Gastrocnemius medialis (tissue), 4 donors: ENCODE results near the gene NCOA6. TPM values are rescaled to one million over a fixed set of nuclear protein-coding genes. Genes with fewer than 3 reads are reported as not detected.

ENCODE experiments used
- ATAC-seq, 2 donors: fragments of 150-250 bp; one replicate each; pipeline ENCODE4 v1.9.1; 2016
- DNase-seq, 2 donors: peaks; one replicate each; pipeline ENCODE4 v3.0.0-alpha.2; 2019
- H3K27ac ChIP-seq, 4 donors: fragments of 200-600 bp; sonication (generic); 1 replicate in 1 of 4; 2 replicates in 3 of 4; pipeline ENCODE4 v1.5.1; 2016 to 2018; ENCODE audit warnings: mild to moderate bottlenecking in 2 of 4, moderate library complexity in 1 of 4
- H3K27me3 ChIP-seq, 3 donors: fragments of 200-600 bp; sonication (generic) in 2 of 3; 1 replicate in 1 of 3; 2 replicates in 2 of 3; pipeline versions ENCODE4 v1.5.1 to v1.6.0; 2016 to 2019; ENCODE audit warnings: mild to moderate bottlenecking in 1 of 3, moderate library complexity in 1 of 3
- H3K36me3 ChIP-seq, 2 donors: fragments of 200-600 bp; sonication (generic) in 1 of 2; one replicate each; pipeline ENCODE4 v1.5.1; 2017 to 2018
- H3K4me1 ChIP-seq, 2 donors: fragments of 200-600 bp; sonication (generic) in 1 of 2; one replicate each; pipeline ENCODE4 v1.5.1; 2016 to 2017; ENCODE audit warnings: mild to moderate bottlenecking in 2 of 2
- H3K4me3 ChIP-seq, 4 donors: fragments of 200-600 bp; sonication (generic) in 3 of 4; 1 replicate in 1 of 4; 2 replicates in 3 of 4; pipeline ENCODE4 v1.5.1; 2016 to 2019; ENCODE audit warnings: mild to moderate bottlenecking in 2 of 4
- H3K9me3 ChIP-seq, 3 donors: fragments of 200-600 bp; sonication (generic) in 2 of 3; 1 replicate in 1 of 3; 2 replicates in 2 of 3; pipeline ENCODE4 v1.5.1; 2016 to 2019
- CTCF ChIP-seq, 5 experiments: fragments of 450-650 bp in 3 of 5; fragments of 200-600 bp in 2 of 5; sonication (generic) in 2 of 5; IDR thresholded peaks in 4 of 5; conservative IDR thresholded peaks in 1 of 5; 1 replicate in 4 of 5; 2 replicates in 1 of 5; pipeline ENCODE4 v1.5.1; 2016 to 2019; ENCODE audit warnings: antibody characterized with exemption in 5 of 5, mild to moderate bottlenecking in 3 of 5, moderate library complexity in 3 of 5
- POLR2A ChIP-seq, 2 donors: fragments of 450-650 bp; IDR thresholded peaks; one replicate each; pipeline ENCODE4 v1.6.1; 2017; ENCODE audit warnings: antibody characterized with exemption in 2 of 2, mild to moderate bottlenecking in 2 of 2, moderate library complexity in 2 of 2
- in situ Hi-C, 4 donors: fragments of 200-750 bp; cut with MboI; loops; one replicate each; pipeline versions ENCODE4 v1.15.0 to v1.8.0; 2017; ENCODE audit warnings: low sequenced_read_pairs in 4 of 4
- intact Hi-C: fragments of 100-400 bp; cut with DNase I; formaldehyde crosslinking; loops from one replicate; pipeline ENCODE4 v1.15.1; 2023; ENCODE audit warnings: low total_unique reads
- total RNA-seq, 4 donors: library from RNA; depleted of rRNA; stranded (reverse); fragments of >200 nt; gene quantifications; one replicate each; pipeline versions ENCODE4 v1.1.0 to v1.2.3, GENCODE V29; 2016

The NCOA6 gene
- total RNA-seq, 4 donors from 2014 or later: 10.9 to 12.7 (median 11.6) TPM

- Histone ChIP-seq H3K36me3 (peaks cover 0 to 85% of the 10 kb centered on the region in 2 donors), H3K9me3 (no peaks in the 10 kb centered on the region), H3K4me3 (no peak overlapping the region), H3K27me3 (no peaks in the 10 kb centered on the region), H3K27ac (no peak overlapping the region), H3K4me1 (no peaks in the 10 kb centered on the region)
- intact Hi-C loops: no loop called here
- TF ChIP-seq POLR2A (IDR thresholded peaks at IDR 0.05) (no peak), CTCF (IDR thresholded peaks at IDR 0.05 in 4 of 5, conservative IDR thresholded peaks at IDR 0.05 in 1 of 5) (no peak)
- in situ Hi-C loops: no loop called here
- no peak for DNase-seq
- ATAC-seq: no peak
Observed at GRCh38 chr20:34744340-34744739, 81.1 kb downstream of the NCOA6 start.

- ATAC-seq (no peak), DNase-seq (no peak)
- H3K9me3 ChIP-seq: no peaks in the 10 kb centered on the region
- TF ChIP-seq POLR2A (IDR thresholded peaks at IDR 0.05) (no peak), CTCF (IDR thresholded peaks at IDR 0.05 in 4 of 5, conservative IDR thresholded peaks at IDR 0.05 in 1 of 5) (no peak)
- H3K27me3 ChIP-seq: no peaks in the 10 kb centered on the region
- intact Hi-C loops: no loop called here
- H3K4me1 ChIP-seq: no peaks in the 10 kb centered on the region
- H3K4me3 ChIP-seq: no peak overlapping the region
- H3K36me3 ChIP-seq: peaks cover 0 to 73% of the 10 kb centered on the region in 2 donors
- in situ Hi-C loops: no loop called here
- H3K27ac ChIP-seq: no peak overlapping the region
Observed at GRCh38 chr20:34743039-34743438, 82.4 kb downstream of the NCOA6 start.

GRCh38 chr20:34736106-34736735, 89.2 kb downstream of the NCOA6 start:
- in situ Hi-C loops: no loop called here
- intact Hi-C loops: loop anchor here (1.0 kb wide), 1 partner anchor 27 kb away; no protein-coding TSS in a partner anchor
- no peaks in the 10 kb centered on the region for H3K9me3 ChIP-seq
- peak; percentile 76 to 82 for DNase-seq
- H3K27ac ChIP-seq: peak overlapping the region; percentile 78 to 85 (median 80)
- no peak overlapping the region for H3K4me3 ChIP-seq
- TF ChIP-seq POLR2A (IDR thresholded peaks at IDR 0.05): no peak
- no peak for TF ChIP-seq CTCF (IDR thresholded peaks at IDR 0.05 in 4 of 5, conservative IDR thresholded peaks at IDR 0.05 in 1 of 5)
- ATAC-seq: peak; percentile 89 to 96
- H3K36me3 ChIP-seq: peaks cover 0 to 29% of the 10 kb centered on the region in 2 donors
- H3K4me1 ChIP-seq: peaks cover 37 to 49% of the 10 kb centered on the region in 2 donors
- no peaks in the 10 kb centered on the region for H3K27me3 ChIP-seq

- no peak for DNase-seq
- Histone ChIP-seq H3K4me3 (no peak overlapping the region), H3K4me1 (peaks cover 36 to 49% of the 10 kb centered on the region in 2 donors), H3K27ac (peak overlapping the region; percentile 61 to 80 (median 79)), H3K27me3 (no peaks in the 10 kb centered on the region), H3K9me3 (no peaks in the 10 kb centered on the region), H3K36me3 (peaks cover 0 to 19% of the 10 kb centered on the region in 2 donors)
- intact Hi-C loops: no loop called here
- in situ Hi-C loops: no loop called here
- ATAC-seq: peak in 1 of 2 donors; percentile 16
- TF ChIP-seq CTCF (IDR thresholded peaks at IDR 0.05 in 4 of 5, conservative IDR thresholded peaks at IDR 0.05 in 1 of 5) (no peak), POLR2A (IDR thresholded peaks at IDR 0.05) (no peak)
Observed at GRCh38 chr20:34732523-34732922, 92.9 kb downstream of the NCOA6 start.
